ENCODE data around the gene KIF15. TPM values are rescaled to one million over a fixed set of nuclear protein-coding genes. Genes with fewer than 3 reads are reported as not detected.

The KIF15 gene
- polyA plus RNA-seq, 2 of the 4 experiments (the other 2 are of a cell fraction) = 8.7 to 13.5 TPM

DNA sequence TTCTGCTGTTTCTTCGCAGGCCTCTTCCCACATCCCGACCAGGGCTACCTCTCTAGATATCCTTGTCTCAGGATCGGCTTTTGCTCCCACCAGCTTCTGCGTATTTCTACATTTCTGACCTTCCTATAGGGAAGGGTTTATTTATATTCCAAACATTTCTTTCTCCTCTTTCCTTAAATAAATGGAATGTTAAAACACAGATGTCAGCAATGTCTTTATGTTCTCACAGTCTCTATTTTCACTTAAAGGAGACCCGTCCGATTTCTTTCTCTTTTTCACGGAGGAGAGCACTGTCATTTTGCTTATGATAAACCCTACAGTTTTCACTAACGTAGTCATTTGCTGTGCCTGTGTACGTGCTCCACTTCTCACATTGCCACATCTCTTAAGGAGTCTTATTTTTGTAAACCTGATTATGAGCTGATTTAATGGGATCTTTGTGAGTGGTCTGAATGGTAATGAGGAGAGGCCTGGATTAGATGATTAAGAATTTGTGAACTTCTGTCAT, 630 bp downstream of the KIF15 start:
- Histone ChIP-seq H3K9me3 (peaks cover 42% of the 10 kb centered on the region), H3K4me1 (no peaks in the 10 kb centered on the region), H3K27ac (peak overlapping the region; percentile 90 to 95), H3K4me3 (peak overlapping the region; percentile 82), H3K4me2 (peak overlapping the region; percentile 86)
- FAIRE-seq (no peak), ATAC-seq (peak; percentile 41 to 71; a peak in 5 of 6 replicates), DNase-seq (ENCODE audit: low read depth in 1 of 2, low spot score in 1 of 2) (no peak)
- 2% methylated on average over 9 of the region's 9 CpGs for WGBS (ENCODE audit: missing lambda C conversion rate)
- POLR2A ChIA-PET = interaction anchor here (1.1 to 1.5 kb wide), 5 partner anchors 50 to 424 kb away, joined by 5 to 8 read pairs (median 5); partner anchors contain the start of genes EXOSC7, TCAIM, ZDHHC3 and ZNF502
- CTCF ChIA-PET = interaction anchor here (0.6 to 1.3 kb wide), 3 partner anchors 111 to 218 kb away, joined by 3 read pairs; no protein-coding TSS in a partner anchor
- no peak for TF ChIP-seq POLR2A (IDR thresholded peaks at IDR 0.05; ENCODE audit: low read length)
- TF ChIP-seq, protein P1, sequence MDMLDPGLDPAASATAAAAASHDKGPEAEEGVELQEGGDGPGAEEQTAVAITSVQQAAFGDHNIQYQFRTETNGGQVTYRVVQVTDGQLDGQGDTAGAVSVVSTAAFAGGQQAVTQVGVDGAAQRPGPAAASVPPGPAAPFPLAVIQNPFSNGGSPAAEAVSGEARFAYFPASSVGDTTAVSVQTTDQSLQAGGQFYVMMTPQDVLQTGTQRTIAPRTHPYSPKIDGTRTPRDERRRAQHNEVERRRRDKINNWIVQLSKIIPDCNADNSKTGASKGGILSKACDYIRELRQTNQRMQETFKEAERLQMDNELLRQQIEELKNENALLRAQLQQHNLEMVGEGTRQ (IDR thresholded peaks at IDR 0.05) = no peak
- no peak for TF ChIP-seq EP300 (IDR thresholded peaks at IDR 0.05)
- TF ChIP-seq, protein P2, sequence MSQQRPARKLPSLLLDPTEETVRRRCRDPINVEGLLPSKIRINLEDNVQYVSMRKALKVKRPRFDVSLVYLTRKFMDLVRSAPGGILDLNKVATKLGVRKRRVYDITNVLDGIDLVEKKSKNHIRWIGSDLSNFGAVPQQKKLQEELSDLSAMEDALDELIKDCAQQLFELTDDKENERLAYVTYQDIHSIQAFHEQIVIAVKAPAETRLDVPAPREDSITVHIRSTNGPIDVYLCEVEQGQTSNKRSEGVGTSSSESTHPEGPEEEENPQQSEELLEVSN (IDR thresholded peaks at IDR 0.05; ENCODE audit: borderline replicate concordance, low read depth) = no peak
- TF ChIP-seq RNF2 (IDR thresholded peaks at IDR 0.05; ENCODE audit: borderline replicate concordance, low read depth) = no peak
- TF ChIP-seq CBX8 (IDR thresholded peaks at IDR 0.05) = no peak
- TF ChIP-seq JUN (IDR thresholded peaks at IDR 0.05) = no peak
- TF ChIP-seq NPAS2 (CRISPR knock-in tag; IDR thresholded peaks at IDR 0.05; ENCODE audit: borderline replicate concordance) = no peak
- TF ChIP-seq EHF (CRISPR knock-in tag; IDR thresholded peaks at IDR 0.05) = no peak
- TF ChIP-seq MAX (IDR thresholded peaks at IDR 0.05) = no peak
- no peak for TF ChIP-seq POLR2AphosphoS2 (conservative IDR thresholded peaks at IDR 0.05; ENCODE audit: low read length)
- no peak for TF ChIP-seq FOXS1 (CRISPR knock-in tag; IDR thresholded peaks at IDR 0.05)
- TF ChIP-seq NFE2L2 (conservative IDR thresholded peaks at IDR 0.05; ENCODE audit: low read length) = no peak
- no peak for TF ChIP-seq KDM5A (IDR thresholded peaks at IDR 0.05)
- TF ChIP-seq BHLHE40 (IDR thresholded peaks at IDR 0.05; ENCODE audit: low read depth, low read length) = no peak
- TF ChIP-seq HOXA7 (CRISPR knock-in tag; IDR thresholded peaks at IDR 0.05) = no peak
- TF ChIP-seq ZFP36 (IDR thresholded peaks at IDR 0.05; ENCODE audit: borderline replicate concordance, partially characterized antibody) = no peak
- no peak for TF ChIP-seq NR3C1 (IDR thresholded peaks at IDR 0.05)
- TF ChIP-seq CHD4 (IDR thresholded peaks at IDR 0.05; ENCODE audit: borderline replicate concordance) = no peak

DNA sequence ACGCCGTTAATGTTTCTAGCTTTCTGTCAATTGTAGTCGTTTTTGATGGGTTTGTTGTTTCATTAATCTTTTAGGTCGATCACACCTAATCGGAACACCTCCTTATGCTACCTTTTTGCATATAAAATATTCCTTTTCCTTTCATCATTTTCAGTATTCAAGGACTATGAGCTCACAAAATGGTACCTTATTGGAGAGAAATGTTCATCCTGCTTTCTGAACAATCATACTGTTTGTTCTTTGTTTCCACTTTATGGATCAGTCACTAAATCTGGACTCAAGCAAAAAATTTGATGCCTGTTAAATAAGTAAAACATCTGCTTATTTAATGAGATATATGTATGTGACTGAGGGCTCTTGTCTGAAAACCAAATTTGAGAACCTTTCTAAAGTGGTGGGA, 1.1 kb downstream of the KIF15 start:
- TF ChIP-seq NPAS2 (CRISPR knock-in tag; IDR thresholded peaks at IDR 0.05; ENCODE audit: borderline replicate concordance) = no peak
- TF ChIP-seq, protein P3, sequence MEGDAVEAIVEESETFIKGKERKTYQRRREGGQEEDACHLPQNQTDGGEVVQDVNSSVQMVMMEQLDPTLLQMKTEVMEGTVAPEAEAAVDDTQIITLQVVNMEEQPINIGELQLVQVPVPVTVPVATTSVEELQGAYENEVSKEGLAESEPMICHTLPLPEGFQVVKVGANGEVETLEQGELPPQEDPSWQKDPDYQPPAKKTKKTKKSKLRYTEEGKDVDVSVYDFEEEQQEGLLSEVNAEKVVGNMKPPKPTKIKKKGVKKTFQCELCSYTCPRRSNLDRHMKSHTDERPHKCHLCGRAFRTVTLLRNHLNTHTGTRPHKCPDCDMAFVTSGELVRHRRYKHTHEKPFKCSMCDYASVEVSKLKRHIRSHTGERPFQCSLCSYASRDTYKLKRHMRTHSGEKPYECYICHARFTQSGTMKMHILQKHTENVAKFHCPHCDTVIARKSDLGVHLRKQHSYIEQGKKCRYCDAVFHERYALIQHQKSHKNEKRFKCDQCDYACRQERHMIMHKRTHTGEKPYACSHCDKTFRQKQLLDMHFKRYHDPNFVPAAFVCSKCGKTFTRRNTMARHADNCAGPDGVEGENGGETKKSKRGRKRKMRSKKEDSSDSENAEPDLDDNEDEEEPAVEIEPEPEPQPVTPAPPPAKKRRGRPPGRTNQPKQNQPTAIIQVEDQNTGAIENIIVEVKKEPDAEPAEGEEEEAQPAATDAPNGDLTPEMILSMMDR (IDR thresholded peaks at IDR 0.05) = no peak
- TF ChIP-seq POLR2A (IDR thresholded peaks at IDR 0.05; ENCODE audit: low read length) = no peak
- TF ChIP-seq CEBPB (IDR thresholded peaks at IDR 0.05) = no peak
- TF ChIP-seq GATA3 (IDR thresholded peaks at IDR 0.05; ENCODE audit: borderline replicate concordance) = no peak
- TF ChIP-seq MAX (IDR thresholded peaks at IDR 0.05) = no peak
- TF ChIP-seq TFCP2L1 (CRISPR knock-in tag; IDR thresholded peaks at IDR 0.05) = no peak
- TF ChIP-seq, protein P4, sequence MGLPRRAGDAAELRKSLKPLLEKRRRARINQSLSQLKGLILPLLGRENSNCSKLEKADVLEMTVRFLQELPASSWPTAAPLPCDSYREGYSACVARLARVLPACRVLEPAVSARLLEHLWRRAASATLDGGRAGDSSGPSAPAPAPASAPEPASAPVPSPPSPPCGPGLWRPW (IDR thresholded peaks at IDR 0.05) = no peak
- no peak for TF ChIP-seq RFX5 (IDR thresholded peaks at IDR 0.05)
- TF ChIP-seq HEYL (CRISPR knock-in tag; IDR thresholded peaks at IDR 0.05) = no peak
- TF ChIP-seq, protein P2 (IDR thresholded peaks at IDR 0.05; ENCODE audit: borderline replicate concordance, low read depth) = no peak
- TF ChIP-seq FOSL2 (IDR thresholded peaks at IDR 0.05) = no peak
- no peak for TF ChIP-seq FOSL2 (CRISPR knock-in tag; IDR thresholded peaks at IDR 0.05)
- TF ChIP-seq EHF (CRISPR knock-in tag; IDR thresholded peaks at IDR 0.05) = no peak
- no peak for TF ChIP-seq CHD2 (IDR thresholded peaks at IDR 0.05; ENCODE audit: low read length, partially characterized antibody)
- H3K4me2 ChIP-seq = peak overlapping the region; percentile 86
- FAIRE-seq (no peak), DNase-seq (ENCODE audit: low read depth in 1 of 2, low spot score in 1 of 2) (no peak), ATAC-seq (no peak)
- no peaks in the 10 kb centered on the region for H3K4me1 ChIP-seq
- H3K4me3 ChIP-seq = peak overlapping the region; percentile 82
- peak overlapping the region; percentile 90 to 95 for H3K27ac ChIP-seq
- 22% methylated on average over 5 of the region's 5 CpGs for WGBS (ENCODE audit: missing lambda C conversion rate)
- peaks cover 37% of the 10 kb centered on the region for H3K9me3 ChIP-seq
- ChIA-PET POLR2A (interaction anchor here (1.2 kb wide), 1 partner anchor 121 kb away, joined by 5 read pairs; no protein-coding TSS in a partner anchor), CTCF (interaction anchor here (0.6 kb wide), 1 partner anchor 151 kb away, joined by 3 read pairs; no protein-coding TSS in a partner anchor)

Measured in A549 (cell line).